ENCODE data around the gene NEDD9.

DNA sequence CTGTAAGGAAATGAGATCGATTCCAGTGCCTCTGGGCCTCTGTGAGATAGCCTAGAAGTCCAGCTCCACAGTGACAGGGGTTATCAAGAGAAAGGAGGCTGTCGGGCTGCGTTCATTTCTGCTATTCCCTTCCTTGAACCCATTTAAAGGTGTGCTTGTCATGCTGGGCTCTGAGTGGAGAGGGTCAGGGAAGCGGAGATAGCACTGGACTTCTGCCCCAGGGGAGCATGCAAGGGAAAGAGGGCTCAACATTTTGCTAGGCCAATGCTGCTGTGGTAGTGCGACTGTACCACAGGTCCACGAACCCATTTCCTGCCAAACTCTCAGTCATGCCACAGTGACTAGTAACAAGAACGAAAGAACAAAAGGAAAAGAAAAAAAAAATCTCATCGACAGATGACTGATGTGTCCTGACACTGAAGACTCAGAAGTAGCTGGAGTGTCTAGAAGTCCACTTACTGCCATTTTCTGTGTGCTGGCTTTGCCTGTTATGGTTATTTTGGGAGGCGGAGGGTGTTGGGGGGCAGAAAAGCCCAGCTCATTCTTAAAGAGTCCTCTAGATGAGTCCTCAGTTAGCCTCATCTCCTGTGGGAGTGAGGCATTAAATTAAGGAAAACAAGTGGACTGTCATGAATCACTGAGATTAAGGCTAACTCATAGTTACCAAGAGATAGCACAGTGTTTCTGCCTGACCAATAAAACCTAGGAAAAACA is 8.1 kb downstream of the NEDD9 start:
- TF ChIP-seq, protein P1, sequence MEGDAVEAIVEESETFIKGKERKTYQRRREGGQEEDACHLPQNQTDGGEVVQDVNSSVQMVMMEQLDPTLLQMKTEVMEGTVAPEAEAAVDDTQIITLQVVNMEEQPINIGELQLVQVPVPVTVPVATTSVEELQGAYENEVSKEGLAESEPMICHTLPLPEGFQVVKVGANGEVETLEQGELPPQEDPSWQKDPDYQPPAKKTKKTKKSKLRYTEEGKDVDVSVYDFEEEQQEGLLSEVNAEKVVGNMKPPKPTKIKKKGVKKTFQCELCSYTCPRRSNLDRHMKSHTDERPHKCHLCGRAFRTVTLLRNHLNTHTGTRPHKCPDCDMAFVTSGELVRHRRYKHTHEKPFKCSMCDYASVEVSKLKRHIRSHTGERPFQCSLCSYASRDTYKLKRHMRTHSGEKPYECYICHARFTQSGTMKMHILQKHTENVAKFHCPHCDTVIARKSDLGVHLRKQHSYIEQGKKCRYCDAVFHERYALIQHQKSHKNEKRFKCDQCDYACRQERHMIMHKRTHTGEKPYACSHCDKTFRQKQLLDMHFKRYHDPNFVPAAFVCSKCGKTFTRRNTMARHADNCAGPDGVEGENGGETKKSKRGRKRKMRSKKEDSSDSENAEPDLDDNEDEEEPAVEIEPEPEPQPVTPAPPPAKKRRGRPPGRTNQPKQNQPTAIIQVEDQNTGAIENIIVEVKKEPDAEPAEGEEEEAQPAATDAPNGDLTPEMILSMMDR (IDR thresholded peaks at IDR 0.05; ENCODE audit: low read length), result no peak
- no peak for TF ChIP-seq EZH2 (IDR thresholded peaks at IDR 0.05; ENCODE audit: borderline replicate concordance, low read length)

All from OCI-LY1 (cell line).